Nephron (organoid): ENCODE measurements around the gene CD34.

ENCODE experiments used
- H3K27ac Mint-ChIP-seq, 3 experiments: 2 replicates each; pipeline ENCODE4 v1.8.0; 2020; ENCODE audit warnings: mixed read lengths in 3 of 3, mild to moderate bottlenecking in 2 of 3, moderate library complexity in 1 of 3
- H3K27me3 Mint-ChIP-seq: 2 replicates; pipeline ENCODE4 v1.8.0; 2021; ENCODE audit warnings: low read depth, mild to moderate bottlenecking, moderate library complexity, mixed read lengths
- H3K36me3 Mint-ChIP-seq: 2 replicates; pipeline ENCODE4 v1.8.0; 2020; ENCODE audit warnings: low read depth, mixed read lengths
- H3K4me1 Mint-ChIP-seq: 2 replicates; pipeline ENCODE4 v1.8.0; 2020; ENCODE audit warnings: mixed read lengths
- H3K4me3 Mint-ChIP-seq, 3 experiments: 2 replicates each; pipeline ENCODE4 v1.8.0; 2020; ENCODE audit warnings: mild to moderate bottlenecking in 3 of 3, mixed read lengths in 3 of 3, moderate library complexity in 2 of 3
- H3K9me3 Mint-ChIP-seq: 2 replicates; pipeline ENCODE4 v1.8.0; 2020; ENCODE audit warnings: mixed read lengths
- TF ChIP-seq, protein P1 (sequence below), 3 experiments: fragments of 200-600 bp; sonication (generic); IDR thresholded peaks; one replicate each; pipeline ENCODE4 v1.5.0; 2021; ENCODE audit warnings: antibody characterized with exemption in 3 of 3; ENCODE audit not compliant: unreplicated experiment in 3 of 3

CD34 gene

DNA sequence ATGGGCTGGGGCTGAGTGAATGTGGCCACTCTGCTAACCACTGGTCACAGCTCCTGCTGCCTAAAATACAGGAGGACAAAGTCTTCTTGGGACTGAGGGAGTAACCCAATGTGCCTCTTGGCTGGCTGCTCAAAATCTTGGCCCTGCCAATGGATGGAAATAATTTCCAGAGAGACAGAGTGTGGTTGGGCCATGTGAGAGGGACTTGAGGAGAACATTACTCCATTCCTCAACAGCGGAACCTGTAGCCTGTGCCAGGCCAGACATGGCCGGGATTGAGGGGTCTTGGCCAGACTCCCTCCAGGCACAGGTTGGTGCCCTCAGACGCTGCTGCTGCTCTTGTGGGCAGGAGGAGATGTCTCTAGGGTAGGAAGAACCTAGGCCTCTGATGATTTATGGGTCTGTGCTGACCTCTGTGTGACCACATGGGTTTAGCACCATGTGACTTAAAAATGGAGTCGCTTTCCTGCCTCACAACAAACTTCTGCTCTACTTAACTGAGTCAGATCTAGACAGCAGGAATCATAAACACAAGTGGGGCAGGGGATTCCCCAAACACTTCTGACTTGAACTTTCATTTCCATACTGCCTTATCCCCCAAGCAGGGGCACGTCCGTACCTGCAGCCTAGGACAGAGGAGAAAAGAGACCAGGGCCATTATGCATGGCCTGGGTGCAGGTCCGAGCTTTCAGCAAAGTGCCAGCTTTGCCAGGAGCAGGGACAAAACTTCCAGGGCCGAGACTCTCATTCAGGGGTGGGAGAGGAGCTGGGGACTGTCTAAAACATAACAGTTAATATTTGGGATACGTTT lies 79.2 kb downstream of the CD34 start:
- Mint-ChIP-seq H3K27ac (no peak overlapping the region), H3K27me3 (no peaks in the 10 kb centered on the region), H3K9me3 (no peaks in the 10 kb centered on the region), H3K4me1 (no peaks in the 10 kb centered on the region), H3K4me3 (no peak overlapping the region), H3K36me3 (no peaks in the 10 kb centered on the region)
- TF ChIP-seq, protein P1, sequence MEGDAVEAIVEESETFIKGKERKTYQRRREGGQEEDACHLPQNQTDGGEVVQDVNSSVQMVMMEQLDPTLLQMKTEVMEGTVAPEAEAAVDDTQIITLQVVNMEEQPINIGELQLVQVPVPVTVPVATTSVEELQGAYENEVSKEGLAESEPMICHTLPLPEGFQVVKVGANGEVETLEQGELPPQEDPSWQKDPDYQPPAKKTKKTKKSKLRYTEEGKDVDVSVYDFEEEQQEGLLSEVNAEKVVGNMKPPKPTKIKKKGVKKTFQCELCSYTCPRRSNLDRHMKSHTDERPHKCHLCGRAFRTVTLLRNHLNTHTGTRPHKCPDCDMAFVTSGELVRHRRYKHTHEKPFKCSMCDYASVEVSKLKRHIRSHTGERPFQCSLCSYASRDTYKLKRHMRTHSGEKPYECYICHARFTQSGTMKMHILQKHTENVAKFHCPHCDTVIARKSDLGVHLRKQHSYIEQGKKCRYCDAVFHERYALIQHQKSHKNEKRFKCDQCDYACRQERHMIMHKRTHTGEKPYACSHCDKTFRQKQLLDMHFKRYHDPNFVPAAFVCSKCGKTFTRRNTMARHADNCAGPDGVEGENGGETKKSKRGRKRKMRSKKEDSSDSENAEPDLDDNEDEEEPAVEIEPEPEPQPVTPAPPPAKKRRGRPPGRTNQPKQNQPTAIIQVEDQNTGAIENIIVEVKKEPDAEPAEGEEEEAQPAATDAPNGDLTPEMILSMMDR (IDR thresholded peaks at IDR 0.05; ENCODE audit: unreplicated experiment in 3 of 3), result no peak
